Suprapubic skin (tissue), 4 donors: ENCODE results near the gene MUC2. TPM values are rescaled to one million over a fixed set of nuclear protein-coding genes. Genes with fewer than 3 reads are reported as not detected.

Experiments used
- DNase-seq, 2 donors: peaks; one replicate each; pipeline ENCODE4 v3.0.0-alpha.2; 2019; ENCODE audit warnings: low spot score in 2 of 2
- H3K27ac ChIP-seq: fragments of 200-600 bp; sonication (generic); one replicate; pipeline ENCODE4 v1.5.1; 2019
- H3K27me3 ChIP-seq: fragments of 200-600 bp; sonication (generic); one replicate; pipeline ENCODE4 v1.5.1; 2019
- H3K36me3 ChIP-seq: fragments of 200-600 bp; sonication (generic); one replicate; pipeline ENCODE4 v1.5.1; 2019
- H3K4me1 ChIP-seq: fragments of 200-600 bp; sonication (generic); one replicate; pipeline ENCODE4 v1.5.1; 2019
- H3K4me3 ChIP-seq: fragments of 200-600 bp; sonication (generic); one replicate; pipeline ENCODE4 v1.5.1; 2019; ENCODE audit warnings: mild to moderate bottlenecking
- H3K9me3 ChIP-seq: fragments of 200-600 bp; sonication (generic); one replicate; pipeline ENCODE4 v1.5.1; 2019
- CTCF ChIP-seq, 2 donors: fragments of 200-600 bp in 1 of 2; fragments of 450-650 bp in 1 of 2; sonication (generic) in 1 of 2; IDR thresholded peaks; one replicate each; pipeline ENCODE4 v1.5.1; 2016 to 2019; ENCODE audit warnings: antibody characterized with exemption in 2 of 2, mild to moderate bottlenecking in 1 of 2, moderate library complexity in 1 of 2
- EP300 ChIP-seq: sonication (generic); formaldehyde crosslinking; IDR thresholded peaks from one replicate; pipeline ENCODE4 v1.6.1; 2017; ENCODE audit warnings: antibody characterized with exemption
- POLR2A ChIP-seq, 2 donors: fragments of 450-650 bp; IDR thresholded peaks; one replicate each; pipeline ENCODE4 v1.6.1; 2017; ENCODE audit warnings: antibody characterized with exemption in 2 of 2, mild to moderate bottlenecking in 2 of 2, moderate library complexity in 2 of 2
- POLR2AphosphoS5 ChIP-seq, 3 donors: sonication (generic); formaldehyde crosslinking; IDR thresholded peaks; one replicate each; pipeline ENCODE4 v1.6.1; 2017; ENCODE audit warnings: antibody characterized with exemption in 3 of 3
- WGBS: methylation state at CpG from one replicate; pipeline ENCODE4 v1.1.5; 2018; 5-methylcytosine and 5-hydroxymethylcytosine counted together
- total RNA-seq, 4 donors: library from RNA; depleted of rRNA; stranded (reverse); fragments of >200 nt; gene quantifications; one replicate each; pipeline ENCODE4 v1.1.0, GENCODE V29; 2016

MUC2 gene
- total RNA-seq, 4 donors from 2014 or later: 0.05 to 0.17 (median 0.12) TPM

- Histone ChIP-seq H3K4me3 (no peak overlapping the region), H3K27me3 (peaks cover 7% of the 10 kb centered on the region), H3K36me3 (no peaks in the 10 kb centered on the region), H3K27ac (no peak overlapping the region), H3K4me1 (no peaks in the 10 kb centered on the region), H3K9me3 (no peaks in the 10 kb centered on the region)
- 82% methylated on average over 32 of the region's 50 CpGs for WGBS
- DNase-seq: no peak
- TF ChIP-seq CTCF (IDR thresholded peaks at IDR 0.05): no peak
- TF ChIP-seq POLR2A (IDR thresholded peaks at IDR 0.05): no peak
- no peak for TF ChIP-seq EP300
- no peak for TF ChIP-seq POLR2AphosphoS5 (IDR thresholded peaks at IDR 0.05)
Measured at GRCh38 chr11:1101318-1102089, 26.8 kb downstream of the MUC2 start.

GRCh38 chr11:1102221-1102971, 27.7 kb downstream of the MUC2 start:
- Histone ChIP-seq H3K27ac (no peak overlapping the region), H3K9me3 (no peaks in the 10 kb centered on the region), H3K4me3 (no peak overlapping the region), H3K4me1 (no peaks in the 10 kb centered on the region), H3K36me3 (no peaks in the 10 kb centered on the region), H3K27me3 (peaks cover 13% of the 10 kb centered on the region)
- no peak for DNase-seq
- 86% methylated on average over 10 of the region's 31 CpGs for WGBS
- no peak for TF ChIP-seq POLR2A (IDR thresholded peaks at IDR 0.05)
- no peak for TF ChIP-seq CTCF (IDR thresholded peaks at IDR 0.05)
- TF ChIP-seq EP300: no peak
- no peak for TF ChIP-seq POLR2AphosphoS5 (IDR thresholded peaks at IDR 0.05)

- WGBS: 62% methylated on average over 2 of the region's 12 CpGs
- Histone ChIP-seq H3K27me3 (peaks cover 19% of the 10 kb centered on the region), H3K36me3 (no peaks in the 10 kb centered on the region), H3K4me1 (no peaks in the 10 kb centered on the region), H3K9me3 (no peaks in the 10 kb centered on the region), H3K27ac (no peak overlapping the region), H3K4me3 (no peak overlapping the region)
- no peak for TF ChIP-seq CTCF (IDR thresholded peaks at IDR 0.05)
- TF ChIP-seq EP300: no peak
- no peak for TF ChIP-seq POLR2AphosphoS5 (IDR thresholded peaks at IDR 0.05)
- TF ChIP-seq POLR2A (IDR thresholded peaks at IDR 0.05): no peak
- no peak for DNase-seq
Measured at GRCh38 chr11:1102996-1103395, 28.3 kb downstream of the MUC2 start.

GRCh38 chr11:1103401-1104360, 29.0 kb downstream of the MUC2 start:
- H3K9me3 ChIP-seq: no peaks in the 10 kb centered on the region
- TF ChIP-seq EP300 (no peak), CTCF (IDR thresholded peaks at IDR 0.05) (no peak), POLR2AphosphoS5 (IDR thresholded peaks at IDR 0.05) (no peak), POLR2A (IDR thresholded peaks at IDR 0.05) (no peak)
- 85% methylated on average over 4 of the region's 44 CpGs for WGBS
- no peak for DNase-seq
- H3K27me3 ChIP-seq: peaks cover 26% of the 10 kb centered on the region
- no peaks in the 10 kb centered on the region for H3K4me1 ChIP-seq
- no peak overlapping the region for H3K27ac ChIP-seq
- no peak overlapping the region for H3K4me3 ChIP-seq
- no peaks in the 10 kb centered on the region for H3K36me3 ChIP-seq
